Measurements from ENCODE around the gene PSMD13. TPM values are rescaled to one million over a fixed set of nuclear protein-coding genes. Genes with fewer than 3 reads are reported as not detected.

Gene PSMD13
- total RNA-seq, 1 donor from 2014 or later, result 92.3 TPM

DNA sequence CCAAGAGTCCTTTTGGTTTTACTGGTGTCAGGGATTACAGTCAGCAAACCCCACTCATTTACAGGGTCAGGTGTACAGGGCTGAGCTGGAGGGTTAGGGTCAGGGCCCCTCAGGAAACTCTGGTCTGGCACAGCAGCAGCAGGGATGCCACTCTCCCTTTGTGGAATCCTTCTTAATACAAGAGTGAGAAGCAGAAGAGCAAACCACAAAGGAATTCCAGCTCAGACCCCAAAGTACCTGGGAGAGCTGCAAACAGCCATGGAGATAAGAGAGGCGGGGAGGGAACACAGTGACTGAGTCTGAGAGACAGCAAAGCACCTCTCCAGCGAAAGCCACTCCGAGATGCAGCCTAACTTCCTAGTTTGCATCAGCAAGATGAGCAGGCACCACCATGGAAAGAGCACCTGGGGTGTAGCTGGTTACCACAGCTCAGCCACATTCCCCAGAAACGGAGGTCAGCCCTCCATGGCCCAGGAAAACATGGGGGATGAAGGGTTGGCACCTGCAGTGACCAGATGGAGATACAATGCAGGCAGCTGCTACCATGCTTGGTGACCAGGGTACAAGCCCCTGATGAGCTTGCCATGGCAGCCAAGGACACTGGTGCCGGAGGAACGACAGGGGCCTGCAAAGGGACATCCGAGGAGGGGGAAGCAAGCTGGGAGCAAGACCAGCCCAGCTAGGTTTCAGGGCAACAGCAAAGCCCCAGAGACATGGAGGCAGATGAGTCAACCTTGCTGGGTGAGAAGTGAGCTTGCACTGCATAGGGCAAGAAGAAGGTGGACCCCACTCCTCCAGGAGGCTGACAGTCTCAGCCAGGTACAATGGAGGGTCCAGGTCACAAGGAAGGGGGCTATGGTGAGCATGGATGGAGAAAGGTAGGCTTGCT, 33.5 kb upstream of the PSMD13 start:
- ATAC-seq (no peak), DNase-seq (no peak)
- intact Hi-C loops (cut with micrococcal nuclease), result loop anchor here (5.0 kb wide), 1 partner anchor 159 kb away; no protein-coding TSS in a partner anchor

DNA sequence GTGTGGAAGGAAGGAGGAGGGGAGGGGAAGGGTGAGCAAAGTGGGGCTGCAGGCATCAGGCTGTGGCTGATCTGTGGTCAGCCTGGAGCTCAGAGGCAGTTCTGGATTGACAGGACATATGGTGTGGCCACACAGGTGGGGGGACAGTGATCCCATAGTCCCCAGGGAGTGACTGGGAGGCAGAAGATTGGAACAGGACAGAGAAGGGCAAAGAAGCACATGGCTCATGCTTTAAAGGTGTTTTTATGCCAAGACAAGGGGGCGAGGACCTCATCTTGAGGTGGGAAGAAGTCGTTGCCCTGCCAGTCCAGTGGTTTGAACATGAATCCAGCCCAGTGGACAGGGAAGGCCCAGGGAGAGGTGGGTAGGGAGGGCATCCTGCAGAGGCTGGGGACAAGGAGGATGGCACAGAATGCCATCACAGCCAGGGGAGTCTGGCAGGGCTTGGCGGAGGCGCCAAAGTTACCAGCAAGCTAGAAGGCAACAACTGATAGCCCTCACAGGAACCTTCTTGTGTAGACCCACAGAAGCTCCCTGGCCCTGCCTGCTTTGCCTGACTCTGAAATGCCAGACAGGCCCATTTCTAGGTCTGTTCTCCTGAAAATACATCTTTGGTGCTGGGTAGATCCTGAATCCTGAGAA, 32.7 kb upstream of the PSMD13 start:
- DNase-seq (no peak), ATAC-seq (no peak)
- intact Hi-C loops (cut with micrococcal nuclease), result loop anchor here (5.0 kb wide), 1 partner anchor 158 kb away; no protein-coding TSS in a partner anchor

DNA sequence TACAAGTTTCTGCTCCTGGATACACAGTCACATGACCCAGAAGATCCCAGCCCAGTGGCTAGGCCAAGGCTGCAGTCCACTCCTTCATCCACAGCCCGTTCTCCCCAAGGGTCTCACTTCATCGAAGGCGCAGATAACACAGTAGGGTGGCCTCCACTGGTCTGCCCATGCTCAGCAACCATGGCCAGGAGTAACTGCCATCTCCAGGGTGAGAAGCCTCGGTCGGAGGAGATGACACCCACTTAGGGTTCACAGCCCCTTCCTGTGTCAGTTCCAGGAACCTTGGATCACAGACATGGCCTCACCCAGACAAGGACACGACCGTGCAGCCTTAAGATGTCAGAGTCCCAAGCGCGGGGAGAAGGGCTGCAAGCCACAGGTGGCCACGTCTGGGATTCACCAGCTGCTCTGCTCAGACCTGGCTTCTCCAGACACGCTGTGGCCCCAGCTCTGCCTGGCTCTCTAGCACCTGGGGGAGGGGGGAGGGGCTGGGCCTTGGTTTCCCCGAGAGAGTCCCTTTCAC, 32.1 kb upstream of the PSMD13 start:
- intact Hi-C loops (cut with micrococcal nuclease), result loop anchor here (5.0 kb wide), 1 partner anchor 158 kb away; no protein-coding TSS in a partner anchor
- DNase-seq (no peak), ATAC-seq (no peak)

DNA sequence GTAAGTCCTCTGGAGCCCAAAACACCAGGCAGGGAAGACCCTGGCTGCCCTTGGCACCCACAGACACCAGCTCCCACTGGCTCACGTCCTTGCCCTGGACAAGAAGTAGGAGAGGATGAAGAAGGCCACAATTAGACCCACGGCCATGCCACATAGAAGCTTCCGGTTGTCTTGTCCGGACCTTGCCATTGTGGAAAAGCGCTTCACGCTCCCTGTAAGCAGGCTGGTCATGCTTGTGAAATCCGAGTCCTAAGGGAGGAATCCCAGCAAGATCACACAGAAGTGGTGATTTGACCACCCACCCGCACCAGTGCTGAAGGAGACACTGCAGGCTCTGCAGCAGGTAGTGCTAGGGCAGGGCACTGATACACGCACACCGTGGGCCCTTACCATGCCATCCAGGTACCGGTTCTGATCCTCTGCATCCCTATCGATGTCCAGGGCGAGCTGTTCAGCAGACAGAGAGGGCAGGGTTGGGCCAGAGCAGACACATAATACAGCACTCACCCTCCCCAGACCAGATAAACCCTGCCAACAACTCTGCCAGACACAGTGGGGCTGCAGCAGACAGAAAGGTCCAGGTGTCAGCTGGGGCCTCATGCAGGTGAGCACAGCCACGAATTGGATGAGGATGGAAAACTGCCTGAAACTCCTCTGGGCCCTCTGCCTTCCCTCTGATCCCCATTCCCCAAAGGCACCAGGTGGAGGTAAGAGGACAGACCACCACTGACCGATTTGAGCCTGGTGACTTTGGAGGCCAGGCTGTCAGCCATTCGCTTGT, 31.4 kb upstream of the PSMD13 start:
- DNase-seq, result no peak
- no peak for ATAC-seq
- intact Hi-C loops (cut with micrococcal nuclease), result no loop called here

DNA sequence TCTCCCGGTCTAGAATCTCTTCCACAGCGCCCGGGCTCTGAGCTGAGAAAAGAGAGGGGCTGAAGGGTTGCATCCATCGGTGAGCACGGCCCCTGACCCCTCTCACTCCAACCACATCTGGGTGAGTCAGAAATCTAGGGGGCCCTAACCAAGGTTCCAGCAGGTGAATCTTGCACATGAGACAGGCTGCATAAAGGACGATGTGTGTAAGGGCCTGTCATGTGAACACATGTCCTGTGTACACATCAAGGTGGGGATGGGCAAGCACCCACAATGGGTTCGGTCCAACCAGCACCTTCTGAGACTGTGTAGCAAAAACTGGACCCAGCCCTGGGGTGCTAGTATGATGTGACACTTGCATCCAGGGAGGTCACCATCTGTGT, 30.8 kb upstream of the PSMD13 start:
- ATAC-seq (no peak), DNase-seq (no peak)
- intact Hi-C loops (cut with micrococcal nuclease), result no loop called here

DNA sequence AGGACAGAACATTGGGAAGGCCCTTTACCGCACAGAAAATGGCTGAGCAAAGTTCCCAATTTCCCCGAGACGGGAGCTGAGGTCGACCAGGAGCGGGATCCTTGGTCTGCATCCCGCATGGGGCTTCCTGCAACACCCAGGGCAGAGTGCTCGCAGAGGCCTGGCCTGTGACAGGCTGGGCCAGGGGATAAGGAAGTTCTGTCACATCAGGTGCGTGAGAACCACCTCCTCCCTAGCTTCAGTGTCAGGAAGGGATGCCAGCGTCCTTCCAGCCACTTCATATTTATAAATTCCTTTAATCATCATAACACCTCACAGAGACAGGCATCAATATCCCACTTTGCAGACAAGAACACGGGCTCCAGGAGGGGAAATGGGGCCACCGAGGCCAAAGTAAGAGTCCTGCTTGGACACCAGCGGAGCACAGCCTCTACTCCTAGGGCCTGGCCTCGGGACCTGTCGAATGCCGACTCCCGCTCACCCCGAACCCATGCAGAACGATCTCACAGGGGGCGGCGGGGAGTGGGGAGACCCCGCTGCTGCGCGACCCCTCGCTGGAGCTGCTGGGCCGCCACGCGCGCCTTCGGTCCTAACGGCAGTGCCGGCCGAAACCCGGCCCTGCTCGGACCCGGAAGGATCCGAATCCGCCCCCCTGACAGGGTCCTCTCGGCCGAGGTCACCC, 30.1 kb upstream of the PSMD13 start:
- ATAC-seq (no peak), DNase-seq (no peak)
- intact Hi-C loops (cut with micrococcal nuclease), result no loop called here

DNA sequence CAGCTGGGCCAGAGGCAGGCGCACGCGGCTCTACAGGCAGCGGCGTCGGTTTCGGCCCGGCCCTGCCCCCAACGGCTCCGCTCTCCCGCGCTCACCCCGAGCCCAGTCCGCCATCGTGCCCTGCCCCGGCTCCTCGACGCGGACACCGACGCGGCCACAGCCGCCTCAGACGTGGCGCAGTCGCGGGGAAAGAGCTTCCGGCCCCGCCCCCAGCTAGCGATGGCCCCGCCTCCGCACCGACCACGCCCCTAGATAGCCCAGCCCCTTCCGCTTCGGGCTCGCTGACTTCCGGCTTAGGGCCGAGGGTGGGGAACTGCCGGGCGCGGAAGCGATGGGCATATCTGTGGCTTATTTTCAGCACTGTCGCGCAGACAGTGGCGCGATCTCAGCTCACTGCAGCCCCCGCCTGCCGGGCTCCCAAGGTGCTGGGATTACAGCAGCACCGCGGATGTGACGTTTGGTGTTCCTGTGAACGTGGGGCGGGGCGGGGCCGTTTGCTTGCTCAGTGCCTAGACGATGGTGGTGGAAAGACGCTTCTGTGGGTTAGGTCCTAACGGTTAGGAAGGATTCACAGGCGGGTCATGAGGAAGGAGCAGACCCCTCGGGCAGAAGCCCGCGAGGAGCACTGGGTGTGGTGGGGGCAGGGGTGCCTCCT, 29.4 kb upstream of the PSMD13 start, which contains the start of the genes BET1L and RIC8A:
Gene BET1L (minus strand): TSS at position 192 of the 655 bp plus-strand sequence. CDS start 78 bp downstream, at position 114.
Gene RIC8A (plus strand): TSS at position 501 of the 655 bp plus-strand sequence. CDS start 1,147 bp downstream, outside the sequence.
- intact Hi-C loops (cut with micrococcal nuclease), result no loop called here

DNA sequence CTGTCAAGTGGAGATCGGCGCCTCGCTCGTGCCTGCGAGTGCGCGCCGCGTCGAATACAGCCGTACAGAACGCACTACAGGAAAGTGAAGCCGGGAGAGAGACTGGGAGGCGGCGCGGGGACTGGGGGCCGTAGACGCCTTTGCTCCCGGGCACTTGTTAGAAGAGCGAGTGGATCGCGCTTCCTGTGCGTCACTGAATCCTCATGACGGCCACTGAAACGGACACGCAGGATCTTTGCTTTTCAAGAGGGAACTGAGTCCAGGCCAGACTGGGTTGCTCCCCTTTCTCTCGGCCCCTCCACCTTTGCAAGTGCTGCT, 29.0 kb upstream of the PSMD13 start:
- DNase-seq (no peak), ATAC-seq (no peak)
- intact Hi-C loops (cut with micrococcal nuclease), result no loop called here

More for the DNA sequence above, 29.4 kb upstream of the PSMD13 start, which contains the start of the genes BET1L and RIC8A:
- peak; percentile 96 for DNase-seq
- peak; percentile 91 for ATAC-seq

DNA sequence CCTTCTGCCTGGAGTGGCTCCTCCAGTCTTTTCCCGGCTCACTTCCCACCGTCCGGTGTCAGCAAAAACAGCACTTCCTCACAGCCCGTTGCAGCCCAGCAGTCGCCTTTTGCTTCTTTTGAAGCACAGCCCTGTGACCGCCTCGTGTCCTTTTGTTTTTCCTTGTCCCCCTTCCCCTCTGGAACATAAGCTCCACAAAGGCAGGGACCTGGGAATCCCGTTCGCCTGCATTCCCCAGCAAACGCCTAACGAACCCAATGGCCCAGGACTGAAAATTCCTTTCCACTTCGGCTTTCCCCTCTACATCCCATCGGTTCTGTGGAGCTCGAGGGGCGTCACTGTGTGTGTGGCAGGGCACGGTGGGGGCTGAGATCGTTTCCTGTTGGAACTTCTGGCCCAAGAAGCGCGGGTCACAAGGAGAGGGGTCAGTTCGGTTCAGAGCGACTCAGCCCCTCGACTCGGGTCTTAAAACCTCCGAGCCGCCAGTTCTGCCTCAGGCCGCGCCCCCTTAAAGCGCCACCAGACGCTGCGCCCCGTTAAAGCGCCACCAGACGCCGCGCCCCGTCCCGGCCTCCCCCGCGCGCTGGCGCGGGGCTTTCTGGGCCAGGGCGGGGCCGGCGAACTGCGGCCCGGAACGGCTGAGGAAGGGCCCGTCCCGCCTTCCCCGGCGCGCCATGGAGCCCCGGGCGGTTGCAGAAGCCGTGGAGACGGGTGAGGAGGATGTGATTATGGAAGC, 28.4 kb upstream of the PSMD13 start:
- ATAC-seq (peak; percentile 79), DNase-seq (peak; percentile 91)
- intact Hi-C loops (cut with micrococcal nuclease), result no loop called here

DNA sequence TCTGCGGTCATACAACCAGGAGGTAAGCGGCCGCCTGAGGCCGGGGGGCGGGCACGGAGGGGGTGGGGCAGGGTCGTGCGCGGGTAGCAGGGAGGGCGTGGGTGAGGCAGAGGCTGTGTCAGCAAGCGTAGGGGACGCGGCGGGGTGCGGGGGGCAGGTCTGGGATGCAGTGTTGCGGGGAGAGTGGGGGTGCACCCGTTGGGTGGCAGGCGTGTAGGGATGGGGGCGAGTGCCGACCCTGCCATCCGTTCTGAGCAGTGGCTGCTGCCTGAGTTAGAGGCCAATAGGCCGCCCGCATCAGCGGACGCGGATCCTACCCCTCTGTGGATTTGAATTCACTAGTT, 27.9 kb upstream of the PSMD13 start:
- DNase-seq (no peak), ATAC-seq (peak; percentile 1)
- intact Hi-C loops (cut with micrococcal nuclease), result no loop called here

DNA sequence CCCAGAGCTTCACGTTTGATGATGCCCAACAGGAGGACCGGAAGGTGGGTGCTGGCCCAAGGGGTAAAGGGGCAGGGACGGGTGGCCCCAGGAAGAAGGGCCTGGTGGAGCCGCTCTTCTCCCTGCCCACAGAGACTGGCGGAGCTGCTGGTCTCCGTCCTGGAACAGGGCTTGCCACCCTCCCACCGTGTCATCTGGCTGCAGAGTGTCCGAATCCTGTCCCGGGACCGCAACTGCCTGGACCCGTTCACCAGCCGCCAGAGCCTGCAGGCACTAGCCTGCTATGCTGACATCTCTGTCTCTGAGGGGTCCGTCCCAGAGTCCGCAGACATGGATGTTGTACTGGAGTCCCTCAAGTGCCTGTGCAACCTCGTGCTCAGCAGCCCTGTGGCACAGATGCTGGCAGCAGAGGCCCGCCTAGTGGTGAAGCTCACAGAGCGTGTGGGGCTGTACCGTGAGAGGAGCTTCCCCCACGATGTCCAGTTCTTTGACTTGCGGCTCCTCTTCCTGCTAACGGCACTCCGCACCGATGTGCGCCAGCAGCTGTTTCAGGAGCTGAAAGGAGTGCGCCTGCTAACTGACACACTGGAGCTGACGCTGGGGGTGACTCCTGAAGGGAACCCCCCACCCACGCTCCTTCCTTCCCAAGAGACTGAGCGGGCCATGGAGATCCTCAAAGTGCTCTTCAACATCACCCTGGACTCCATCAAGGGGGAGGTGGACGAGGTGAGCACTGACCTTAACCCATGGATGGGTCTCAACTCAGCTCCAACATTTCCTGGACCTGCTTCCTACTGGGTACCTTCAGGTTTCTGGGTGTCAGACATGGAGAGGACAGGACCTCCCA, 27.3 kb upstream of the PSMD13 start:
- DNase-seq (no peak), ATAC-seq (no peak)
- intact Hi-C loops (cut with micrococcal nuclease), result no loop called here

DNA sequence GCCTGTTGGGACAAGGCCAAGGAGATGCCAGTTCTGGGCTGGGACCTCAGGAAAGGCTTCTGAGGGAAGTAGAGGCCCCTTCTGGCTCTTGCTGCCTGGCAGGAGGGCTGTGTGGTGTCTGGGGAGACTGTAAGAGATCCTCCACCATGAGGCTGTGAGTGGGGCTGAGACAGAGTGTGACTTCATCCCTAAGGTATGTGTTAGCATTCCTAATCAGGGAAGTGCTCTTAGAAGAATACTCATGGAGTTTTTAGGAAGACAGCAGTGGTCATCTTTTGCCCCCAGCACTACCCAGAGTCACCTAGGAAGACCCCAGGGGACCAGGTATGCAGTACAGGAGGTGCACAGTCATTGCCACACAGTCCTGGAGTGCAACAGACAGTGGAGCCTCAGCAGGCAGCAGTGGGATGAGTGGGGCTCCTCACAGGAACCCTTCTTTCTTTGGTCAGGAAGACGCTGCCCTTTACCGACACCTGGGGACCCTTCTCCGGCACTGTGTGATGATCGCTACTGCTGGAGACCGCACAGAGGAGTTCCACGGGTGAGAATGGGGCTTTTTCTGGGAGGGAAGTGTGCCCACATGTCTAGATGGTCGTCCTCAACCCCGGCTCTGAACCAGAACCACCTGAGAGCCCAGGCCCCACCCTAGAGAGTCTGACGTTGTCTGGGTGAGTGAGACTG, 26.5 kb upstream of the PSMD13 start:
- ATAC-seq (no peak), DNase-seq (no peak)
- intact Hi-C loops (cut with micrococcal nuclease), result no loop called here

DNA sequence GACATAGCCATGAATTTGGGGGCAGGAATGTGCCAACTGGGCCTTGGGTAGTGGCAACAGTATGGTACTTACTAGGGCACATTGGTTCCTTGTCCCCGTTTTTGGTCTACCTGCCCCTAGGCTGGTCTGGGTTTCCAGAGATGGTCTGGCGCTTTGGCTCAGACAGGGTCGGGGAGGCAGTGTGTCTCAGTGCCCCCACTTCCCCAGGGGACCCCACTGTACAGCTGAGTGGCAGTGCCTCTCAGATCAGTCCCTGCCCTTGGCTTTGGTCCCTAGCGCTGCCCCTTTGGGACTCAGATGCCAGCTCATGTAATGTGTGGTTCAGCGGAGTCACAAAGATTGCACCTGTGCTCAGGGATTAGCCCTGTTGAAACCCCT, 26.0 kb upstream of the PSMD13 start:
- DNase-seq (no peak), ATAC-seq (no peak)
- intact Hi-C loops (cut with micrococcal nuclease), result no loop called here

DNA sequence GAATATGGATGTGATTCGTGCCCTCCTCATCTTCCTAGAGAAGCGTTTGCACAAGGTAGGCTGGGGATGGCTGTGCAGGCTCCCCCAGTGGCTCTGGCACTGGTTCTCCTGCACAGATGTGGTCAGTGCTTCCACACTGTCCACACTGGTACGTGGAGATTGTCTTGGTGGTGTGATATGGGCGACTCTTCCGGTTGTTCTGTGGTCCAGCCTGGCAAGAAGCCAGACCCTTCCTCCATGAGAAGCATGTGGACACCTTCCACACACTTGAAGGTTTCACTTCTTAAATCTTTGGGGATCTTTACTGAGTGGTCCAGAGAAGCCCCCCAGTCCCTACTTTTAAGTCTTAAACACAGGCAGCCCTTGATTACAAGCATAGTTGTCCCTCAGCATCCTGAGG, 25.5 kb upstream of the PSMD13 start:
- DNase-seq, result no peak
- ATAC-seq, result no peak
- intact Hi-C loops (cut with micrococcal nuclease), result no loop called here

DNA sequence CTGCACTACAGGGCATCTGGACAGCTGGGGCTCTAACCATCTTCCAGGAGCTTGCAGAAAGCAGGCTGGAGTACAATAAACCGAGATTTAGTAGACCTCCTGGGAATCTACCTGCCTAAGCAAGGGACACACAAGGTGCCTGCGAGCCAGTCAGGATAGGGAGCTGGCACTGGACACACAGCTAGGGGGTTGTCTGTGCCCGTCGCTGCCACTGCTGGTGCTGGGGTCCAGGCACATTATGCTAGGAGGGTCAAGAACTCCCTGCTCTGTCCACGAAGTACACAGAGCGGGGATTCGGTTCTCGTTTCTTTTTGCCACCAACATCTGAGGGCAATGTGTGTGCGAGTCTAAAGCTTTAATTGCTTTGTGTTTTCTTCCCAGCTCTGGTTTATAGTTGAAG, 25.0 kb upstream of the PSMD13 start:
- intact Hi-C loops (cut with micrococcal nuclease), result no loop called here
- ATAC-seq (no peak), DNase-seq (no peak)

Data from left ventricle myocardium superior (tissue), 1 donor.